H1 (cell line): ENCODE measurements around the gene ARHGEF3. TPM values are rescaled to one million over a fixed set of nuclear protein-coding genes. Genes with fewer than 3 reads are reported as not detected.

ENCODE experiments used
- BCL11A ChIP-seq, 2 experiments: IDR thresholded peaks; one replicate each; pipeline ENCODE4 v1.6.1; 2011; ENCODE audit warnings: low read depth in 2 of 2, low read length in 2 of 2, mild to moderate bottlenecking in 2 of 2
- EGR1 ChIP-seq: IDR thresholded peaks from 2 replicates; pipeline ENCODE4 v1.6.1; 2011; ENCODE audit warnings: low read depth, low read length, borderline replicate concordance
- EZH2 ChIP-seq: fragments of 200-600 bp; sonication (generic); IDR thresholded peaks from 2 replicates; pipeline ENCODE4 v1.7.1; 2012; ENCODE audit warnings: low read depth, mild to moderate bottlenecking, moderate library complexity, low read length, inconsistent platforms; ENCODE audit not compliant: severe bottlenecking
- GTF2F1 ChIP-seq: IDR thresholded peaks from 2 replicates; pipeline ENCODE4 v1.6.1; 2012; ENCODE audit warnings: low read depth, low read length, improper control_type of control experiment, borderline replicate concordance
- KDM5A ChIP-seq: fragments of 200-600 bp; IDR thresholded peaks from 2 replicates; pipeline ENCODE4 v1.7.1; 2012; ENCODE audit warnings: mild to moderate bottlenecking, low read length, inconsistent platforms, mixed read lengths
- TAF7 ChIP-seq: optimal IDR thresholded peaks from 2 replicates; pipeline ENCODE3; 2011; ENCODE audit warnings: low read depth, mild to moderate bottlenecking, inconsistent platforms, low read length, moderate library complexity, borderline replicate concordance
- polyA plus RNA-seq, 7 experiments: library from polyadenylated mRNA; depleted of rRNA in 3 of 7; stranded (reverse) in 5 of 7; unstranded in 2 of 7; fragments of >200 nt in 5 of 7; fragments of 200-250 nt in 2 of 7; gene quantifications; 1 replicate in 5 of 7; 2 replicates in 1 of 7; 4 replicates in 1 of 7; pipeline versions ENCODE4 v1.2.1 to v1.2.3, GENCODE V29; 2011 to 2013; ENCODE audit warnings: missing spikeins in 2 of 7, mixed read lengths in 2 of 7
- total RNA-seq: library from RNA; stranded (reverse); fragmentation: NEBNext Ultra II Directional; extraction: Animal tissue kit (Norgen Biotek cat#: 25700); gene quantifications from 2 replicates; pipeline ENCODE4 v1.2.1, GENCODE V29; 2021
- TF ChIP-seq, protein P1 (sequence below): IDR thresholded peaks from 2 replicates; pipeline ENCODE4 v1.6.1; 2012; ENCODE audit warnings: inconsistent platforms

ARHGEF3 gene
- total and polyA plus RNA-seq, 2 of the 8 experiments (the other 6 are each of a cell fraction or from before 2014, with no cell fraction given): 2.8 to 6.0 TPM

DNA sequence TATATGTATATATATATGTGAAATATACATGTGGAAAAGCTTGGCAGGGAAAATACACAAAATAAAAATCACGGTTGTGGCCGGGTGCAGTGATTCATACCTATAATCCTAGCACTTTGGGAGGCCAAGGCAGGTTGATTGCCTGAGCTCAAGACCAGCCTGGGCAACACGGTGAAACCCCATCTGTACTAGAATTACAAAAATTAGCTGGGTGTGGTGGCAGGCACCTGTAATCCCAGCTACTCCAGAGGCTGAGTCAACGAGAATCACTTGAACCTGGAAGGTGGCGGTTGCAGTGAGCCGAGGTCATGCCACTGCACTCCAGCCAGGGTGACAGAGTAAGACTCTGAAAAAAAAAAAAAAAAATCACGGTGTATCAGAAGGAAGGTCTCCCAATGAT lies 20.8 kb upstream of the ARHGEF3 start (continued):
- TF ChIP-seq EGR1: no peak
- TF ChIP-seq, protein P1, sequence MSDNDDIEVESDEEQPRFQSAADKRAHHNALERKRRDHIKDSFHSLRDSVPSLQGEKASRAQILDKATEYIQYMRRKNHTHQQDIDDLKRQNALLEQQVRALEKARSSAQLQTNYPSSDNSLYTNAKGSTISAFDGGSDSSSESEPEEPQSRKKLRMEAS: no peak
- no peak for TF ChIP-seq BCL11A (IDR thresholded peaks at IDR 0.05; ENCODE audit: low read depth in 2 of 2, low read length in 2 of 2)
- TF ChIP-seq TAF7: no peak
- TF ChIP-seq KDM5A: no peak
- no peak for TF ChIP-seq EZH2
- TF ChIP-seq GTF2F1: no peak
